Frontal cortex (tissue), 4 donors: ENCODE measurements around the gene CLIC3. TPM values are rescaled to one million over a fixed set of nuclear protein-coding genes. Genes with fewer than 3 reads are reported as not detected.

Experiments used
- DNase-seq, 2 donors: peaks; one replicate each; pipeline ENCODE4 v3.0.0; 2012; ENCODE audit warnings: low spot score in 2 of 2
- FAIRE-seq: peaks from 2 replicates; lab custom pipeline; 2012; peaks lifted over from hg19 to GRCh38; lab: Jason Lieb, UNC
- total RNA-seq: library from RNA; depleted of rRNA; stranded (reverse); fragments of >200 nt; gene quantifications from one replicate; pipeline ENCODE4 v1.2.3, GENCODE V29; 2014
- donor health status: control.
- donor health status: control.
- donor health status: control.

CLIC3 gene
- total RNA-seq, 1 donor from 2014 or later, result not detected

- DNase-seq (no peak), FAIRE-seq (no peak)
These were observed 22.6 kb upstream of the CLIC3 start for GRCh38 chr9:137018761-137019559.

GRCh38 chr9:137017791-137018497 lies 21.6 kb upstream of the CLIC3 start:
- FAIRE-seq (no peak), DNase-seq (no peak)

DNA sequence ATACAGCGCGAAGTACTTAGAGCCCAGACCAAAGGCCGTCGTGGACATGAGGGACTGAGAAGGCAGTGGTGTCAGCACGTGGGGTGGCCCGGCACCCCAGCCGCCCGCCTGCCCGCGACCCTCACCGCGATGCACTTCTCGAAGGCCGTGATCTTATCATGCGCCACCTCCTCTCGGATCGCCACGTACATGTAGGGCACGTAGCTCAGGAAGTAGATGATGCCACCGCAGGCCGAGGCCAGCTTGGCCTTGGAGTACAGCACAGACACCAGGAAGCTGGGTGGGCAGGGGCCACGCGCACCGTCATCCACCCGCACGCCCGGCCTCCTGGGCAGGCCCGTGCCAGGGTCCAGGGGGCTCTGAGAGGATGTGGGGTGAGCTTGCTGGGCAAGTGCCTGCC lies 20.7 kb upstream of the CLIC3 start:
- no peak for FAIRE-seq

DNA sequence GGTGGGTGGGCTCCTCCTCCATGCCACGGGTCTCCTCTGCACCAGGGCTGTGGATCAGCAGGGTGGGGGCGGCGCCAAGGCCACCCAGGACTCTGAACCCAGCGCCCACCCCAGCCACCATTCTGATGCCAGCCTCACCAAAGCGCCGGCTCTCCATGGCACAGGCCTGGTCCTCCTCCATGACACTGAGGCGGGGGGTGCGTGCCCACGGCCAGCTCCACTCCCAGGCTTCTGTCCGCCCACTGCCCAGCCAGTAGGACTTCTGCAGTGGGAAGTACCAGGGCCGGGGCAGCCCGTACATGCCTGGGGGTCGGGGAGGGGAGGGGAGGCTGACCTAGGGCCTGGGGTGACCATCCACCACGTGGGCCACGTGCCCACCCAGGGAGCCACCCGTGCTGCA lies 20.1 kb upstream of the CLIC3 start:
- FAIRE-seq (no peak), DNase-seq (no peak)

More for the DNA sequence above, 20.7 kb upstream of the CLIC3 start:
- no peak for DNase-seq

DNA sequence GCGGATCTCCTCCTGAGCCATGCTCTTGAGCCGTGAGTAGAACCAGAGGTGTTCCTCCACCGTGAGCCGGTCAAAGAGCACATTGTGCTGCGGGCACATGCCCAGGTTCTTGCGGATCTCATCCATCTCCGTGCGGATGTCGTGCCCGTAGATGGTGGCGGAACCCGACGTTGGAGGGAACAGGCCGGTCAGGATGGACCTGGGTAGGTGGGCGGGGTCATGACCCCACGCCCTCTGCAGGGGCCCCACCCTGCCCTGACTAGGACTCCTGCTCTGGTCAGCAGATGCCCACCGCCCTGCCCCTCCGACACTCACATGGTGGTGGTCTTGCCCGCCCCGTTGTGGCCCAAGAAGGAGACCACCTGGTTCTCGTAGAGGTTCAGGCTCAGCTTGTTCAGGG lies 19.6 kb upstream of the CLIC3 start:
- FAIRE-seq (no peak), DNase-seq (no peak)

DNA sequence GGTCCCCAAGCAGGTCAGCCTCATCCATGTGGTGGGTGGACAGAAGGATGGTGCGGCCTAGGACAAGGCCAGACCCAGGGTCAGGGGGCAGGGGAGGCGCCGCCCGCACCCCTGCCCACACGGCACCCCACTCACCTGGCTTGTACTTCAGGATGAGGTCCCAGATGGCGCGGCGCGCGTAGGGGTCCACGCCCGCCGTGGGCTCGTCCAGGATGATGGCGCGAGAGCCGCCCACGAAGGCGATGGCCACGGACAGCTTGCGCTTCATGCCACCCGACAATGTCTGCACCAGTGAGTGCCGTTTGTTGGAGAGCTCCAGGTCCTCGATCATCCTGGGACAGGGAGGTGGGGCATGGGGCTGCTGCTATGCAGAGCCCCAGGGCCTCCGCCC lies 19.2 kb upstream of the CLIC3 start:
- DNase-seq (no peak), FAIRE-seq (no peak)

DNA sequence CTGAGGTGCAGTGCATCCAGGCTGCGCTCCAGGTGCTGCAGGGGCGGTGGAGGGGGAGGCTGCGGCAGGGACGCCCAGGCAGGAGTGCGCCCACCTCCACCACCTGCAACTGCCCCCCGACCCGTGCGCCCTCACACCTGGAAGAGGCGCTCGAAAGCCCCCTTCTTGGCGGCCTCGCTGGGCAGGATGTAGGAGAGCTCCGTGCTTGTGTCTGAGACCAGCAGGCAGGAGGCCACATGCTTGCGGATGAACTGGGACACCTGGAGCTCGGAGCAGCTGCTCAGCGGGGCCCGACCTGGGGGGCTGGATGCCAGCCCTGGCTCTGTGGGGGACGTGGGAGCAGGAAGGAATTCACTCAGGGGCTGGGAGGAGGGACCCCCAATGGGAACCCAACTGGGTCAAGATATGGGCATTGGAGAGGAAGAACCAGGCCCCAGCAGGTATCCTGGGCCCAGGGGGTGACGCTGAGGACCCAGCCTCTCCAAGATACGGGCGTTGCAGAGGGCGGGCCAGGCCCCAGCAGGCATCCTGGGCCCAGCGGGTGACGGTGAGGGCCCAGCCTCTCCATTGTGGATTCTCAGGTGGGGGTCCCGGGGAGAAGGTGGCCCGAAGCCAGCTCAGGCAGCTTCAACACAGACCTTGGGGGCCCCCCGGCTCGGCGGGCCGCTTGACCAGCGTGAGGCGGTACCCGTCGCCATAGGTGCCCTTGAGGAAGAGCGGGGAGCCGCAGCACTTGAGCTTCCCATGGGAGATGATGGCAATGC lies 18.6 kb upstream of the CLIC3 start:
- FAIRE-seq, result no peak
- DNase-seq, result no peak

GRCh38 chr9:137014166-137014565 lies 17.8 kb upstream of the CLIC3 start:
- FAIRE-seq (no peak), DNase-seq (no peak)

- DNase-seq (no peak), FAIRE-seq (no peak)
These were observed 17.2 kb upstream of the CLIC3 start for GRCh38 chr9:137013571-137013940.

GRCh38 chr9:137012694-137013570 lies 16.6 kb upstream of the CLIC3 start:
- DNase-seq, result no peak
- FAIRE-seq, result no peak

DNA sequence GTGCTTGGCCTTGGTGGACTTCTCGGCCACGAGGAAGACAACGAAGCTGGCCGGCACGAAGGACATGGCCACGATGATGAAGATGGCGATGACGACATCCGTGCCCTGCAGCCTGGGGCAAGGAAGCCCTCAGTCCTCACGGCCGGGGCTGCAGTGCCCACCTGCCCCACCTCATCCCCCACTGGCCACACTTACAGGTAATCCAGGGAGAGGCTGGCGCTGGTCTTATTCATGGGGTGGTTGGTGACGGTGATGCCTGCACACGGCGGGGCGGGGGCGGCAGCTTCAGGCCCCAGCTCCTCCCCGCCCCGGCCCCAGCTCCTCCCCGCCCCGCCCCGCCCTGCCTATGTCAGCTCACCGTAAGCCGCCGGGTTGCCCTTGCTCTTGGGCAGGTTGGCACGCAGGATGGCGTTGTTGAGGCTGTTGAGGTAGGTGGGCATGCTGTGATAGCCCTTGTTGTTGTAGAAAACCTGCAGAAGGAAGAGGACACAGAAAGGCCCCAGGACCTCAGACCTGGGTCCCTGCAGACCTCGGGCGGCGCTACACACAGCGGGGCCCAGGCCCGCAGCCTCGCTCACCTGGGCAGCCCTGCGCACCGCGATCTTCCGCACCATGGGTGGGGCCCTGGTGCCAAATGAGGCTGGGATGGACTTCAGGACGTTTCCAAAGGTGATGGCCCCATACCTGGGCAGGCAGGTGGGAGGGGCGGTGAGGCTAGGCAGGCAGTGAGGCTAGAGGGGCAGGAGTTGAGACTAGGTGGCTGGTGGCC lies 15.7 kb upstream of the CLIC3 start:
- FAIRE-seq (no peak), DNase-seq (no peak)

DNA sequence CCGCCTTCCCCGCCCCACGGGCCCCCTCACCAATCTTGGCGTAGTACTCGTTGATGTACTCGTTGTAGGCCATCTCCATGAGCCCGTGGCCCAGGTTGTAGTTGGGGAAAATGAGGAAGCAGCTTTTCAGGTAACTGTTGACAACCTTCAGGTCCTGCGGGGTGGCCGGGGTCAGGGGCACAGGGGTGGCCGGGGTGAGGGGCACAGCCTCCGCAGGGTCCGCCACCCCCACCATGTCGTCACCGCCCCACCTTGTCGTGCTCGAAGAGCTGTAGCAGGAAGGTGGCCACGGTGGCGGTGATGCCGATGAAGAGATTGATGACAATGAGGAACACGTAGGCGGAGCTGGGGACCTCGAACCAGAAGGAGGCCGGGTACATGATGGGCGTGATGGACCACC lies 14.8 kb upstream of the CLIC3 start:
- DNase-seq, result no peak
- no peak for FAIRE-seq

GRCh38 chr9:137009938-137010732 lies 13.8 kb upstream of the CLIC3 start:
- DNase-seq (no peak), FAIRE-seq (no peak)

- FAIRE-seq (no peak), DNase-seq (no peak)
These were observed 12.8 kb upstream of the CLIC3 start for GRCh38 chr9:137009217-137009616.

- FAIRE-seq (no peak), DNase-seq (no peak)
These were observed 11.9 kb upstream of the CLIC3 start for GRCh38 chr9:137008312-137008711.

DNA sequence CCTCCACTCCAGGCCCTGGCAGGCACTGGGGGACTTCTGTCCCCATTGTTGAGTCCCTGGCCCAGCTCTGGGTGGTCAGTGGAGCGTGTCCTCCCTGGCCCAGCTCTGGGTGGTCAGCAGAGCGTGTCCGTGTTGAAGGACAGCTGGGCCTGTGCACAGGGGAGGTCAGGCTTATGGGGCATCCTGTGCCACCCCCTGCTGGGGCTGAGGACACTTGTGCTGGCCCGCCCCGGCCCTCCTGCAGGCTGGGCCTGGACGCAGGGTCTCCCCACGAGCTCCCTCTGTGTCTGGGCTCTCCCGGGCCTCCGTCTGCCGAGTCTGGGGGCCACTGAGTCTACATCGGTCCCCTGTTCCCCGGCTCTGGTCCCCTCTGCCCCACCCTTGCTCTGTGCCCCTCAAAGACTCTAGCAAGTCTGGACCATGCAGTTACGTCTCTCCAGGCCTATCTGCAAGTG lies 11.5 kb upstream of the CLIC3 start:
- DNase-seq, result no peak
- FAIRE-seq, result no peak

GRCh38 chr9:137007108-137007815 lies 10.9 kb upstream of the CLIC3 start:
- FAIRE-seq (no peak), DNase-seq (no peak)
